H1 (cell line): ENCODE results near the gene SMARCC2. TPM values are rescaled to one million over a fixed set of nuclear protein-coding genes. Genes with fewer than 3 reads are reported as not detected.
A peak's percentile ranks its signal among the peaks of the same experiment; 100 is the strongest.

Experiments used
- CTCF ChIA-PET: fragments of 300-600 bp; sonication (Branson Sonifier 250); formaldehyde crosslinking; loops from one replicate; lab custom pipeline; 2021; ENCODE audit not compliant: partially characterized antibody; lab: Charles Lee
- POLR2A ChIA-PET: fragments of 300-600 bp; sonication (Branson Sonifier 250); formaldehyde crosslinking; loops from one replicate; lab custom pipeline; 2021; ENCODE audit warnings: inconsistent platforms; ENCODE audit not compliant: partially characterized antibody; lab: Charles Lee
- DNase-seq, 2 experiments: peaks; one replicate each; pipeline versions ENCODE4 v3.0.0 to v3.0.0-alpha.2; 2010 to 2022; ENCODE audit warnings: low spot score in 2 of 2, low read depth in 1 of 2, mixed read lengths in 1 of 2
- FAIRE-seq: peaks from 2 replicates; lab custom pipeline; 2011; peaks lifted over from hg19 to GRCh38; lab: Jason Lieb, UNC
- H2AFZ ChIP-seq: 2 replicates; pipeline ENCODE4 v1.8.1; 2012; ENCODE audit warnings: low read length, inconsistent platforms
- H2AK5ac ChIP-seq: 2 replicates; pipeline ENCODE4 v1.6.1; 2013; ENCODE audit warnings: low read depth, low read length
- H2BK120ac ChIP-seq: replicated peaks from 2 replicates; pipeline ENCODE3; 2013; ENCODE audit warnings: low read depth, low read length, inconsistent platforms
- H2BK12ac ChIP-seq: 2 replicates; pipeline ENCODE4 v1.6.1; 2013; ENCODE audit warnings: low read depth, low read length
- H2BK15ac ChIP-seq: 2 replicates; pipeline ENCODE4 v1.6.1; 2013; ENCODE audit warnings: low read length
- H2BK20ac ChIP-seq: 2 replicates; pipeline ENCODE4 v1.6.1; 2013; ENCODE audit warnings: low read length
- H2BK5ac ChIP-seq: 2 replicates; pipeline ENCODE4 v1.6.1; 2013; ENCODE audit warnings: low read depth, low read length
- H3K14ac ChIP-seq: 2 replicates; pipeline ENCODE4 v1.6.1; 2013; ENCODE audit warnings: inconsistent platforms; ENCODE audit not compliant: insufficient read length
- H3K18ac ChIP-seq: 2 replicates; pipeline ENCODE4 v1.6.1; 2013; ENCODE audit warnings: low read length; ENCODE audit errors: extremely low read depth
- H3K23ac ChIP-seq: 2 replicates; pipeline ENCODE4 v1.6.1; 2013; ENCODE audit warnings: inconsistent platforms; ENCODE audit not compliant: insufficient read length
- H3K23me2 ChIP-seq: 2 replicates; pipeline ENCODE4 v1.6.1; 2013; ENCODE audit warnings: low read depth, low read length
- H3K27ac ChIP-seq: 2 replicates; pipeline ENCODE4 v1.6.1; 2011; ENCODE audit warnings: low read depth, low read length, inconsistent platforms
- H3K27me3 ChIP-seq, 4 experiments: replicated peaks in 1 of 4; 1 replicate in 1 of 4; 2 replicates in 3 of 4; pipeline versions ENCODE4 v1.6.1 to v1.8.1; 2011 to 2013; ENCODE audit warnings: low read length in 3 of 4, mild to moderate bottlenecking in 3 of 4, inconsistent platforms in 2 of 4, mixed read lengths in 2 of 4, moderate library complexity in 1 of 4; ENCODE audit not compliant: control insufficient read depth in 3 of 4, insufficient read depth in 3 of 4; ENCODE audit errors: extremely low read depth in 1 of 4
- H3K36me3 ChIP-seq, 4 experiments: 2 replicates each; pipeline versions ENCODE4 v1.6.1 to v1.8.1; 2011 to 2013; ENCODE audit warnings: mild to moderate bottlenecking in 4 of 4, low read length in 3 of 4, moderate library complexity in 2 of 4, control low read depth in 1 of 4, inconsistent platforms in 1 of 4; ENCODE audit not compliant: insufficient read depth in 4 of 4, control insufficient read depth in 2 of 4
- H3K4ac ChIP-seq: replicated peaks from 2 replicates; pipeline ENCODE3; 2013; ENCODE audit warnings: low read length, low read depth, mixed read lengths, inconsistent platforms; ENCODE audit not compliant: insufficient read length
- H3K4me1 ChIP-seq, 4 experiments: replicated peaks in 1 of 4; 1 replicate in 1 of 4; 2 replicates in 3 of 4; pipeline versions ENCODE4 v1.6.1 to v1.8.1; 2011 to 2013; ENCODE audit warnings: low read length in 3 of 4, inconsistent platforms in 2 of 4, mixed read lengths in 1 of 4; ENCODE audit not compliant: insufficient read depth in 4 of 4, control insufficient read depth in 3 of 4
- H3K4me2 ChIP-seq, 2 experiments: 2 replicates each; pipeline versions ENCODE4 v1.6.1 to v1.8.1; 2011 to 2013; ENCODE audit warnings: low read depth in 2 of 2, low read length in 2 of 2, control low read depth in 1 of 2, inconsistent platforms in 1 of 2, mild to moderate bottlenecking in 1 of 2; ENCODE audit not compliant: insufficient read depth in 1 of 2
- H3K4me3 ChIP-seq, 4 experiments: fragments of 200-600, 300-600 bp in 1 of 4; sonication (generic), shearing (Covaris generic), sonication (Bioruptor Twin) in 1 of 4; 2 replicates each; pipeline versions ENCODE4 v1.5.1 to v1.8.1; 2011 to 2016; ENCODE audit warnings: low read length in 4 of 4, low read depth in 3 of 4, control low read depth in 2 of 4, inconsistent platforms in 2 of 4, mild to moderate bottlenecking in 2 of 4, mixed read lengths in 1 of 4, moderate library complexity in 1 of 4; ENCODE audit not compliant: insufficient read depth in 2 of 4; ENCODE audit errors: extremely low read depth in 1 of 4
- H3K56ac ChIP-seq: replicated peaks from 2 replicates; pipeline ENCODE3; 2013; ENCODE audit warnings: low read depth, mild to moderate bottlenecking, mixed read lengths, low read length, inconsistent platforms; ENCODE audit not compliant: insufficient read length
- H3K79me1 ChIP-seq: 2 replicates; pipeline ENCODE4 v1.6.1; 2013; ENCODE audit warnings: low read depth, low read length, control low read depth
- H3K79me2 ChIP-seq, 2 experiments: 2 replicates each; pipeline versions ENCODE4 v1.6.1 to v1.8.1; 2012 to 2013; ENCODE audit warnings: low read length in 2 of 2, mild to moderate bottlenecking in 2 of 2, inconsistent platforms in 1 of 2; ENCODE audit not compliant: insufficient read depth in 2 of 2, control insufficient read depth in 1 of 2
- H3K9ac ChIP-seq, 4 experiments: replicated peaks in 1 of 4; 1 replicate in 1 of 4; 2 replicates in 3 of 4; pipeline versions ENCODE4 v1.6.1 to v1.8.1; 2011 to 2013; ENCODE audit warnings: low read depth in 3 of 4, low read length in 3 of 4, control low read depth in 2 of 4, mild to moderate bottlenecking in 2 of 4, moderate library complexity in 2 of 4, inconsistent platforms in 1 of 4; ENCODE audit errors: extremely low read depth in 1 of 4
- H3K9me3 ChIP-seq, 2 experiments: 2 replicates each; pipeline versions ENCODE4 v1.6.1 to v1.8.1; 2012 to 2013; ENCODE audit warnings: mild to moderate bottlenecking in 2 of 2, moderate library complexity in 2 of 2, control low read depth in 1 of 2, inconsistent platforms in 1 of 2, low read depth in 1 of 2, low read length in 1 of 2, mixed read lengths in 1 of 2; ENCODE audit not compliant: insufficient read depth in 2 of 2
- H4K20me1 ChIP-seq, 2 experiments: replicated peaks in 1 of 2; 2 replicates each; pipeline versions ENCODE3 to v1.8.1; 2011 to 2013; ENCODE audit warnings: inconsistent platforms in 2 of 2, low read length in 2 of 2, mild to moderate bottlenecking in 1 of 2; ENCODE audit not compliant: insufficient read depth in 2 of 2, control insufficient read depth in 1 of 2
- H4K5ac ChIP-seq: 2 replicates; pipeline ENCODE4 v1.6.1; 2013; ENCODE audit warnings: low read length, low read depth, mixed read lengths, inconsistent platforms; ENCODE audit not compliant: insufficient read length
- H4K8ac ChIP-seq: 2 replicates; pipeline ENCODE4 v1.8.0; 2013; ENCODE audit warnings: mild to moderate bottlenecking, moderate library complexity, low read length, inconsistent platforms; ENCODE audit not compliant: insufficient read depth; ENCODE audit errors: extremely low read depth
- H4K91ac ChIP-seq: replicated peaks from 2 replicates; pipeline ENCODE3; 2013; ENCODE audit warnings: low read length, mixed read lengths, inconsistent platforms; ENCODE audit not compliant: insufficient read length
- CBX5 ChIP-seq: fragments of 300-800, 300-1000 bp; sonication (generic); IDR thresholded peaks from 2 replicates; pipeline ENCODE4 v1.7.1; 2016; ENCODE audit warnings: antibody characterized with exemption, low read length, low read depth
- E2F6 ChIP-seq: IDR thresholded peaks from 2 replicates; pipeline ENCODE4 v1.6.1; 2012; ENCODE audit warnings: inconsistent platforms
- HDAC2 ChIP-seq, 2 experiments: fragments of 300-600 bp in 1 of 2; sonication (generic) in 1 of 2; IDR thresholded peaks; 2 replicates each; pipeline ENCODE4 v1.6.1; 2011 to 2012; ENCODE audit warnings: low read depth in 2 of 2, low read length in 2 of 2, mild to moderate bottlenecking in 2 of 2, moderate library complexity in 2 of 2, borderline replicate concordance in 1 of 2, inconsistent platforms in 1 of 2
- KDM4A ChIP-seq: IDR thresholded peaks from one replicate; pipeline ENCODE4 v1.7.1; 2012; ENCODE audit warnings: low read depth, mild to moderate bottlenecking, moderate library complexity, low read length, inconsistent platforms; ENCODE audit not compliant: severe bottlenecking
- MAX ChIP-seq: IDR thresholded peaks from 2 replicates; pipeline ENCODE4 v1.6.1; 2012; ENCODE audit warnings: inconsistent platforms
- POLR2A ChIP-seq, 2 experiments: IDR thresholded peaks; 1 replicate in 1 of 2; 2 replicates in 1 of 2; pipeline ENCODE4 v1.6.1; 2011; ENCODE audit warnings: low read depth in 2 of 2, low read length in 2 of 2, mild to moderate bottlenecking in 2 of 2; ENCODE audit errors: control extremely low read depth in 1 of 2
- SP1 ChIP-seq: IDR thresholded peaks from 2 replicates; pipeline ENCODE4 v1.6.1; 2011; ENCODE audit warnings: low read depth, low read length
- SP4 ChIP-seq: IDR thresholded peaks from 2 replicates; pipeline ENCODE4 v1.6.1; 2012; ENCODE audit warnings: low read length, inconsistent platforms
- YY1 ChIP-seq: IDR thresholded peaks from 2 replicates; pipeline ENCODE4 v1.6.1; 2011; ENCODE audit warnings: low read depth, mild to moderate bottlenecking, low read length
- WGBS, 2 experiments: shearing (Covaris generic) in 1 of 2; methylation state at CpG; one replicate each; pipeline versions ENCODE4 v1.1.6 to v1.1.7; 2013 to 2015; ENCODE audit warnings: low lambda C conversion rate in 2 of 2, mixed read lengths in 2 of 2, inconsistent platforms in 1 of 2, low coverage in 1 of 2, missing lambda C conversion rate in 1 of 2; ENCODE audit not compliant: insufficient replicate concordance in 2 of 2, insufficient coverage in 1 of 2, insufficient read length in 1 of 2; ENCODE audit errors: extremely low coverage in 1 of 2, missing lambda C conversion rate in 1 of 2; 5-methylcytosine and 5-hydroxymethylcytosine counted together
- polyA plus RNA-seq, 7 experiments: library from polyadenylated mRNA; depleted of rRNA in 3 of 7; stranded (reverse) in 5 of 7; unstranded in 2 of 7; fragments of >200 nt in 5 of 7; fragments of 200-250 nt in 2 of 7; gene quantifications; 1 replicate in 5 of 7; 2 replicates in 1 of 7; 4 replicates in 1 of 7; pipeline versions ENCODE4 v1.2.1 to v1.2.3, GENCODE V29; 2011 to 2013; ENCODE audit warnings: missing spikeins in 2 of 7, mixed read lengths in 2 of 7
- total RNA-seq: library from RNA; stranded (reverse); fragmentation: NEBNext Ultra II Directional; extraction: Animal tissue kit (Norgen Biotek cat#: 25700); gene quantifications from 2 replicates; pipeline ENCODE4 v1.2.1, GENCODE V29; 2021

Gene SMARCC2
- total and polyA plus RNA-seq, 2 of the 8 experiments (the other 6 are each of a cell fraction or from before 2014, with no cell fraction given) = 33.9 to 78.5 TPM

- peak within 1 kb of the TSS; percentile 96; the same call in 1 of the 2 replicates for H4K8ac ChIP-seq
- peak within 1 kb of the TSS; percentile 92 for H2BK120ac ChIP-seq
- no peaks in the 10 kb centered on the region for H3K9me3 ChIP-seq
- H4K91ac ChIP-seq = peak within 1 kb of the TSS; percentile 94
- ChIA-PET POLR2A (interaction anchor here (0.6 to 7.1 kb wide), 40 partner anchors 10 to 772 kb away, joined by 3 to 267 read pairs (median 6); partner anchors contain the start of genes ANKRD52, CNPY2, COQ10A and CS), CTCF (interaction anchor here (1.3 to 5.3 kb wide), 4 partner anchors 9 to 106 kb away, joined by 3 to 34 read pairs (median 27); partner anchors contain the start of genes PA2G4, RNF41 and SMARCC2)
- peak within 1 kb of the TSS; percentile 93 for H4K5ac ChIP-seq
- H3K4ac ChIP-seq = peak within 1 kb of the TSS; percentile 99
- 0 out of 2 replicates have a peak within 1 kb of the TSS, but pooled peaks have one; percentile 39 for H2AFZ ChIP-seq
- peak within 1 kb of the TSS; percentile 93; the same call in 1 of the 2 replicates for H2BK12ac ChIP-seq
- no peak within 1 kb of the TSS for H3K23ac ChIP-seq
- DNase-seq (peak in 1 of 2 experiments; percentile 95), FAIRE-seq (peak; percentile 92)
- H2BK5ac ChIP-seq = peak within 1 kb of the TSS; percentile 98
- H3K4me3 ChIP-seq = peak within 1 kb of the TSS; percentile 85 to 99 (median 96)
- H3K79me2 ChIP-seq = peaks cover 3 to 13% of the 10 kb centered on the region in 2 experiments; a peak in 3 of 4 replicates
- peaks cover 0 to 9% (median 5%) of the 10 kb centered on the region in 4 experiments; a peak in 5 of 7 replicates for H3K4me1 ChIP-seq
- peak within 1 kb of the TSS; percentile 73 to 96 for H3K4me2 ChIP-seq
- H3K36me3 ChIP-seq = peaks cover 16 to 36% (median 28%) of the 10 kb centered on the region in 4 experiments; a peak in 7 of 8 replicates
- H2BK15ac ChIP-seq = no peak within 1 kb of the TSS
- H3K14ac ChIP-seq = peak within 1 kb of the TSS; percentile 62
- peak within 1 kb of the TSS; percentile 93 for H2AK5ac ChIP-seq
- H3K79me1 ChIP-seq = no peaks in the 10 kb centered on the region; the same call in 1 of the 2 replicates
- H2BK20ac ChIP-seq = peak within 1 kb of the TSS; percentile 34; the same call in 1 of the 2 replicates
- H3K18ac ChIP-seq = peak within 1 kb of the TSS; percentile 100
- H3K27ac ChIP-seq = peak within 1 kb of the TSS; percentile 97
- peak within 1 kb of the TSS; percentile 93 to 100 (median 98) for H3K9ac ChIP-seq
- H3K27me3 ChIP-seq = no peaks in the 10 kb centered on the region
- whole genome bisulfite sequencing, 2 experiments = 1% methylated on average over 34 of the region's 34 CpGs; no CpG with 5 or more reads in 1 of the 2 experiments
- H3K23me2 ChIP-seq = peaks cover 10% of the 10 kb centered on the region
- peaks cover 0 to 1% of the 10 kb centered on the region in 2 experiments for H4K20me1 ChIP-seq
- H3K56ac ChIP-seq = peak within 1 kb of the TSS; percentile 85
- TF ChIP-seq MAX (peak; percentile 73), E2F6 (0 out of 2 replicates have a peak, but pooled peaks have one; percentile 29), YY1 (peak; percentile 90), SP4 (peak; percentile 61; the same call in 1 of the 2 replicates), SP1 (peak; percentile 78), HDAC2 (IDR thresholded peaks at IDR 0.05; ENCODE audit: borderline replicate concordance in 1 of 2, low read depth in 2 of 2, low read length in 2 of 2) (no peak), POLR2A (IDR thresholded peaks at IDR 0.05; ENCODE audit: control extremely low read depth in 1 of 2, low read depth in 2 of 2, low read length in 2 of 2) (peak; percentile 99 to 100), CBX5 (no peak), KDM4A (no peak)
These were observed 72.8 kb downstream of the SMARCC2 start, which contains the start of gene RPL41 for GRCh38 chr12:56116267-56117081. Gene RPL41 (plus strand): TSS chr12:56116633.
